NCI-H1105 treated with DMSO at 0.1 percent for 48 hours (cell line): ENCODE measurements around the gene ZNF358.

Source experiments
- DNase-seq: peaks from one replicate; lab custom pipeline; 2025; lab: John Stamatoyannopoulos, UW

The ZNF358 gene

DNA sequence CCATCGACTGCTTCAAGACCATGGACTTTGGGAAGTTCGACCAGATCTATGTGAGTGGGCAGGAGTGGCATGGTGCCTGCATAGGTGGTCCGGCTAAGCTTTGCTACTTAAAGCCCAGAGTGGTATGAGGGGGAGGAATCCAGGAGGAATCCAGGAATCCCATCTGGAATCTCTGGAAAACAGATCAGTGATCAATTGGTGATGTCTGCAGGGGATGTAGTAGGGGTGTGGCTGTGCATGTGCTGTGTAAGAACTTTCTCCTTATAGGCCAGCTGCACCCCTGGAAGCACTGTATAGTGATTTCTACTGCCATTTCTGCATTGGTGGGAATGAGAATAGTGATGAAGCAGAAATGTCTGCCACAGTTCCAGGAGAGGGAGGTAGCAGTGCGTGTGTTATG lies 43.2 kb downstream of the ZNF358 start:
- DNase-seq: no peak

DNA sequence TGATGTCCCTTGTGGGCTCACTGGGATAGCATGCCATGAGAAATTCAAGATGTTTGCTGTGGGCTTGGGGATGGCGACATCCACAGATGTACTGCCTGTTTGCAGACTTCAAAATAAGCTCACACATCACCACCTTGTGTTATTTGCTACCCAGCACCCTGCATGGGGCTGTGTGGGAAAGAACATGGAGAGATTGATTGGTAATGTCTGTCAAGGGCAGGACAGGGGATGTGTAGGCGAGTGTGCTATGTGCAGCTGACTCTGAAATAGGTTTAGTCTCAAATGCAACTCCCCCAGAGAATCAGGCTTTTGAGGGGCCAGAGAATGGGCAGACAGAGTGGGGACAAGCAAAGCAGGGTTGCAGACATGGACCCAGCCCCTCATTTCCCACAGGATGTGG lies 44.4 kb downstream of the ZNF358 start:
- DNase-seq: no peak

DNA sequence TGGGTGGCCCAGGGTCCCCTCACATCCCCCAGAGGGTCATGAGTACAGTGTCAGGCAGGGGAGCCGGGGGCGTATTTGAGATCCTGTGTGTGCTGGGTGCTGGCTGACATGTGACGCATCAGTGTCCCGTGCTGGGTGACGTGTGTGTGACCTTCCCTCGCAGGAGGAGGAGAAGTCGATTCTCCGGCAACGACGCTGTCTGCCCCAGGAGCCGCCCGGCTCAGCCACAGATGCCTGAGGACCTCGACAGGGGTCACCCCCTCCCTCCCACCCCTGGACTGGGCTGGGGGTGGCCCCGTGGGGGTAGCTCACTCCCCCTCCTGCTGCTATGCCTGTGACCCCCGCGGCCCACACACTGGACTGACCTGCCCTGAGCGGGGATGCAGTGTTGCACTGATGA lies 45.4 kb downstream of the ZNF358 start:
- no peak for DNase-seq

DNA sequence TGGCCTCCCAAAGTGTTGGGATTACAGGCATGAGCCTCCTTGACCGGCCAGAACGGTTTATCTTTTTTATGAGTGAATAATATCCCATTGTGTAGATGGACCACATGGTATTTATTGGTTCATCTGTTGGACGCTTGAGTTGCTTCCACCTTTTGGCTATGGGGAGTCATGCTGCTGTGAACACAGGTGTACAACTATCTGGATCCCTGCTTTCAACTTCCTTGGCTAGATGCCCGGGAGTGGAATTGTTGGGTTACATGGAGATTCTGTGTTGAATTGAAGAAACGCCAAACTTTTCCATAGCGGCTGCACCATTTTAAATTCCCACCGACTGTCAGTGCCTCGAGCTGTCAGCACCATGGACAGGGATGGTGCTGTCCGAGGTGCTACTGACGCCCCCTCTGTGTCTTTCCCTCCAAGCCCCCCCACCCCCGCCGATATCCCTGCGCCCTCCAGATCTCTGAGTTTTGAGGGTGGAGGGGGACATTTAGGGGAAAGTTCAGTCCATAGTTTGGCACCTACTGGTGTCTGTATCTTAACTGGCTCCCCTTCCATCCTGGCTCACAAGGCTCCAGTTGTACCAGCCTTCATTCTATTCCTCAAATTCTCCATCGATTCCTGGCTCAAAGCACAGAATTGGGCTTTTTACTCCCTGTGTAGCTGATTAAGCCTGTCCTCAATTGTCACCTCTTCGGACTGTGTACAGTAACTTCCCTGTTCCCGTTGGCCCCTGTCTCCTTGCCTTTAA lies 46.9 kb downstream of the ZNF358 start:
- DNase-seq: no peak

DNA sequence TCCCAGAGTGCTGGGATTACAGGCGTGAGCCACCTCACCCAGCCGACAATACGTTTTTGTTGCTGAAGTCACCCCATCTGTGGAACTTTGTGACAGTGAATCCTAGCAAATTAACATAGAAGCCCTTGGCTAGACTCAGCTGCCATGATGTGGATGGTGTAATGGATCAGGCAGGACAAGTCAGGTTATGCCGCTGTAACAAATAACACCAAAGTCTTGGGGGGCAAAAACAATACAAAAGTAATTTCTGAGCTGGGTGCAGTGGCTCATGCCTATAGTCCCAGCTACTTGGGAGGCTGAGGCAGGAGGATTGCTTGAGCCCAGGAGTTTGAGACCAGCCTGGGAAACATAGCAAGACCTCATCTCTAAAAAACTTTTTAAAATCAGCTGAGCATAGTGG lies 49.0 kb downstream of the ZNF358 start:
- no peak for DNase-seq

DNA sequence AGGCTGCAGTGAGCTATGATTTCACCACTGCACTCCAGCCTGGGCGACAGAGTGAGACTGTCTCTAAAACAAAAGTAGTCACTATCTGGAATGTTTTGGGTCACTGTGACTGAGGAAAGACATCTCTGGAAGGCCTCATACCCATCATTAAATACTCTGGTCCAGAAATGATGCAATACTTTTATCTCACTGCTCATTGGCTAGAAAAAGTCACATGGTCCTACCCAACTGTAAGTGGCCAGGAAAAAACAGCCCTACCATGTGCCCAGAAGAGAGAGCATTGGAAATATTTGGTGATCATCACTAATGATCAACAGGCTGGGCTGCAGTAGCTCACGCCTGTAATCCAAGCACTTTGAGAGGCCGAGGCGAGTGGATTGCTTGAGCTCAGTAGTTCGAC lies 49.4 kb downstream of the ZNF358 start:
- DNase-seq: no peak
